Putamen (tissue), 1 donor: ENCODE results near the gene DKK2.

ENCODE experiments used
- DNase-seq: peaks from one replicate; pipeline ENCODE4 v3.0.0-alpha.2; 2016; ENCODE audit warnings: low spot score

The DKK2 gene, protein sequence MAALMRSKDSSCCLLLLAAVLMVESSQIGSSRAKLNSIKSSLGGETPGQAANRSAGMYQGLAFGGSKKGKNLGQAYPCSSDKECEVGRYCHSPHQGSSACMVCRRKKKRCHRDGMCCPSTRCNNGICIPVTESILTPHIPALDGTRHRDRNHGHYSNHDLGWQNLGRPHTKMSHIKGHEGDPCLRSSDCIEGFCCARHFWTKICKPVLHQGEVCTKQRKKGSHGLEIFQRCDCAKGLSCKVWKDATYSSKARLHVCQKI

GRCh38 chr4:107035819-107036583 is at the start of gene DKK2:
TSS of gene DKK2 (minus strand) at chr4:107036313. CDS start at chr4:107035591, 722 bp downstream.
- DNase-seq = peak; percentile 49

GRCh38 chr4:107077192-107077591 is 41.1 kb upstream of the DKK2 start:
- DNase-seq = no peak

DNA sequence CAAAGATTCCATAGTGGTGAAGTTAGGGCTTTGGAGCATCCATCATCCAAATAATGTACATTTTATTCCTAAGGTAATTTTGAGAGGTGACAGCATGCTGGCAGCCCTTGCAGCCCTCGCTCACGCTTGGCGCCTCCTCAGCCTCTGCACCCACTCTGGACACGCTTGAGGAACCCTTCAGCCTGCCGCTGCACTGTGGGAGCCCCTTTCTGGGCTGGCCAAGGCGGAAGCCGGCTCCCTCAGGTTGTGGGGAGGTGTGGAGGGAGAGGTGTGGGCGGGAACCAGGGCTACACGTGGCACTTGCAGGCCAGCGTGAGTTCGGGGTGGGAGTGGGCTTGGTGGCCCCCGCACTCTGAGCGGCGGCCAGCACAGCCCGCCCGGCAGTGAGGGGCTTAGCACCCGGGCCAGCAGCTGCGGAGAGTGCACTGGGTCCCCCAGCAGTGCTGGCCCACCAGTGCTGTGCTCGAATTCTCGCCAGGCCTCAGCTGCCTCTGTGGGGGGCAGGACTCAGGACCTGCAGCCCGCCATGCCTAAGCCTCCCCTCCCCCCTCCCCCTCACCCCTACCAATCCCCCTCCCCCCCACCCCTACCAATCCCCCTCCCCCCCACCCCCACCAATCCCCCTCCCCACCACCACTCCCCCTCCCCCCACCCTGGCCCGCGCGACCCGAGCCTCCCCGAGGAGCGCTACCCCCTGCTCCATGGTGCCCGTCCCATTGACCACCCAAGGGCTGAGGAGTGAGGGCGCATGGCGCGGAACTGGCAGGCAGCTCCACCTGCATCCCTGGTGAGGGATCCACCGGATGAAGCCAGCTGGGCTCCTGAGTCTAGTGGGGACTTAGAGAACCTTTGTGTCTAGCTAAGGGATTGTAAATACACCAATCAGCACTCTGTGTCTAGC is 37.0 kb upstream of the DKK2 start:
- no peak for DNase-seq

GRCh38 chr4:107071108-107071507 is 35.0 kb upstream of the DKK2 start:
- no peak for DNase-seq

DNA sequence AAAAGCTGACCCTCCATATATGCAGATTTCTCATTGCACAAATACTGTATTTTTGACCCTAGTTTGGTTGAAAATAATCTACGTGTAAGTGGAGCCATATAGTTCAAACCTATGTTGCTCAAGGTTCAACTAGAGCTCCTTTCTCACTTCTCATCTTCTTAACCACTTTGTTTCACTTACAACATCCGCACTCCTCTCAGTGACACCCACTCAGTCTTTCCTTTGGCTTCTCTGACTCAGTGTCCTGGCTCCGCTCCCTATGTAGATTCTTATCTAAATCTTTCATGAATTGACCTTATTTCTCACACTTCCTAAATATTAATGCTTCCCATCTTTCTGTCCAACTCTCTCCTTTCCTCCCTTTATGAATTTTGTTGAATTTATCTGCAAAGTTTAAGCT is 32.9 kb upstream of the DKK2 start:
- DNase-seq = no peak

DNA sequence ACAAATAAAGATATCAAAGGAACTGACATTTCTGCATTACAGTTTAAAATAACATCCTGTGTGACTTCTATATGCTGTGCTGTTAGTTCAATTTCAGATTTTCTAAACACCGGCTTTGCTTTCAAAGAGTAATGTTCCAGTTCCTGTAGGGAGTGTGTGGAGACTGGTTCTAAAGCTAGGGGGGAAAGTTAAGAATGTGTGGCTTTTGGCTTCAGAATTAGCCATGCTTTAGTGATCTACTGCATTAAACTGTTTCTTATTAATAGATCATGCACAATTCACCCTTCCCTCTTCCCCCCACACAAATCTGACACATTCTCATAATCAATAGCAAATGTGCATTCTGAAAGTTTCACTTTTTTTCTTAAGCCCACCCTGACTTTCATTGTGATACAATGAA is 32.0 kb upstream of the DKK2 start:
- no peak for DNase-seq

- no peak for DNase-seq
Measured at GRCh38 chr4:107066621-107067020, 30.5 kb upstream of the DKK2 start.

- DNase-seq = no peak
Measured at GRCh38 chr4:107065201-107065600, 29.1 kb upstream of the DKK2 start.

DNA sequence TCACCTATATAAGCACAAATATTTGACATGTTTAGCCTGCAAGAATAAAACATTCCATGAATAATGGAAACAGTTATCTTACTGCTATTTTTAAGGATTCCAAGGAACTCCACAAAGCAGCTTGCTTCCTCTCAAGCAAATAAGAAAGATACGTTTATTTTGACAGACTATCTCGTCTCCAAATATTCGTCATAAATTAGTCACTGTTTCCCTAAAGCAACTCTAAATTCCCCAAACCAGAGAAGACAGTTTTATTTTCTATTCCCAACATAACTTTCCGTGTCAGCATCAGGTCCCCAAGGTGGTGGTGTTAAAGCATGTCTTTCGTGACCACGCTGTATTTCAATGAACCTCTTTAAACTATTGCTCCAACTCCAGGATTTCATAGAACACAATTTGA is 24.3 kb upstream of the DKK2 start:
- no peak for DNase-seq

- DNase-seq = no peak
Measured at GRCh38 chr4:107058828-107059227, 22.7 kb upstream of the DKK2 start.

DNA sequence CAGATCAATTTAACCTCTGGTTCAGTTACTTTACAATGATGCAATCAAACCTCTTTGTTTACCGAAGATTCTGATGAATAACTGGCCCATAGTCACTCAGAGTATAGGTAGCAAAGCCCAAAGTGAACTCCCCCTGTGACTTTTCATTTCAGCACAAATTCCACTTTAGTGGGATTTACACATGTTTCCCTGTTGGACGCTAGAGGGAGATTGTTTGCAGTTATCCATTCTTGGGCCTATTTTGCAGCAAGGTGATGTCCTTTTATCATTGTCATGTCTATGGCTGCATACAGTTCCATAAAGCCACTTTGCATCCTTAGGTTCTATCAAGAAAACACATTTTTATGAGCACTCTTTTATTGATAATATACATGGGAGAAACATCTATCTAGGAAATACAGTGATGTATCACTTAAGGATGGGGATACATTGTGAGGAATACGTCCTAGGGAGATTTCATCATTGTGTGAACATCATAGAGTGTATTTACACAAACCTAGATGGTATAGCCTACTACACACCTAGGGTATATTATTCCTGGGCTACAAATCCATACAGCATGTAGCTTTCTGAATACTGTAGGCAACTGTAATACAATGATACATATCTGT is 14.5 kb upstream of the DKK2 start:
- DNase-seq = no peak

- DNase-seq = no peak
Measured at GRCh38 chr4:107046261-107046660, 10.1 kb upstream of the DKK2 start.

DNA sequence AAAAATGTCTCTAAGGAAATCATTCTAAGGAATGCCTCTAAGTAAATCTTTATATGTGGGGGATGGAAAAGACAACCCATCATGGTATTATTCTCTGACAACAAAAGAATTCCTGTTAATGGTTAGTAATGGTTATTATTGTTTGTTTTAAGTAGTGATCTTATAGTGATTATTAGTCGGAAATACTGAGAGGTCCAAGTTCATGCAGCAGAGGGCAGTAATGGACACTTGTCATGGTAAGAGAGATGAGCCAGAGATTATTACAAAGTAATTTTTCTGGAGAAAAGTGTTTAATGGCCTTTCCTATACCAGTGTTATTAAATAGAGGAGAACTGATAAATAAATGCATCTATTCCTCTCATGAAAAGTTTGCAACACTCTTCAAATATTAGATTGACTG is 8.1 kb upstream of the DKK2 start:
- DNase-seq = no peak

DNA sequence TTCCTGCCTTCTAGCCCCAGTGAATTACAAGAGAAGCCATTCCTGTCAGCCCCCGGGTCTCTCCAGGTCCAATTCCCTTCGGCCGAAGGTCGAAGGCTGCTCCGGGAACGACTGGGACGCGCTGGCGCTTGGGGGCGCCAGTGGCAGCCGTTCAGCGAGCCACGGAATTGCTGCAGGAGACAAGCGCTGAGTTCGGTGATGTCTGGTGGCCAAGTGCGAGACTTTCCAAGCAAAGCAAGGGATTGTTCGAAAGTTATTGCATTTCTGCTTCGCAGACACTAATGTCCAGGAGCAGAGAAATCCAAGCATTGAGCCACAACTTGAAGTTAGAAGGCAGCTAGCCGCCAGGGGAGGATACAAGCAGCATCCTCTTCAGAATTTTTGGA is 1.1 kb upstream of the DKK2 start:
- peak; percentile 44 for DNase-seq

DNA sequence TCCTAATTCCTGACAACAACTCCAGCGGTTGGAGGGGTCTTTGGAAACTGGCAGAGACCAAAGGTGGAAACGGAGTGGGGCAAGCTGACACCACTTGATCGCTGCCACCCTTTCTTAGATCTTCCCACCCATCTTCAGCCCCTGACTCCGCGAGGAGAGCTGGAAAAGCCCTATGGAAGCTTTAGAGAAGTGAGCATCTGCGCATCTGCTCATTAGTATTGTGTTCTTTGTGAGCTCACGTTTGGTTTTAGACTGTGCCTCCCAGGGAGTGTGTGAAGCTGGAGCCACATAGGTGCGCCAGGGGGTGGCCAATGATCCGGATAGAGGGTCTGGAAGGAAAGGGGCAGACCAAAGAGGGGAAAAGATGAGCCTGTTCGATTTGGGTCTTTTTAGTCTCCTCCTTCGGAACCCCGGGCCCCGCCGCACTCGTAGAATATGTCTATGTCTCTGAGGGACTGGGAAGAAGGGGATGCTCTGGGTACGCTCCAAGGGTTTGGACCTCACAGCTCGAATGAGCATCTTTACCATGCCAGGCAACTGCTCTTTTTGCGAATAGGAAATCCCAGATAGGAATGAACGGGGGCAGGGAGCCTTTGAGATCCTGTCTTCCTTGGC is 578 bp upstream of the DKK2 start:
- DNase-seq = no peak

GRCh38 chr4:107034996-107035818 is 906 bp downstream of the DKK2 start:
- DNase-seq = no peak

DNA sequence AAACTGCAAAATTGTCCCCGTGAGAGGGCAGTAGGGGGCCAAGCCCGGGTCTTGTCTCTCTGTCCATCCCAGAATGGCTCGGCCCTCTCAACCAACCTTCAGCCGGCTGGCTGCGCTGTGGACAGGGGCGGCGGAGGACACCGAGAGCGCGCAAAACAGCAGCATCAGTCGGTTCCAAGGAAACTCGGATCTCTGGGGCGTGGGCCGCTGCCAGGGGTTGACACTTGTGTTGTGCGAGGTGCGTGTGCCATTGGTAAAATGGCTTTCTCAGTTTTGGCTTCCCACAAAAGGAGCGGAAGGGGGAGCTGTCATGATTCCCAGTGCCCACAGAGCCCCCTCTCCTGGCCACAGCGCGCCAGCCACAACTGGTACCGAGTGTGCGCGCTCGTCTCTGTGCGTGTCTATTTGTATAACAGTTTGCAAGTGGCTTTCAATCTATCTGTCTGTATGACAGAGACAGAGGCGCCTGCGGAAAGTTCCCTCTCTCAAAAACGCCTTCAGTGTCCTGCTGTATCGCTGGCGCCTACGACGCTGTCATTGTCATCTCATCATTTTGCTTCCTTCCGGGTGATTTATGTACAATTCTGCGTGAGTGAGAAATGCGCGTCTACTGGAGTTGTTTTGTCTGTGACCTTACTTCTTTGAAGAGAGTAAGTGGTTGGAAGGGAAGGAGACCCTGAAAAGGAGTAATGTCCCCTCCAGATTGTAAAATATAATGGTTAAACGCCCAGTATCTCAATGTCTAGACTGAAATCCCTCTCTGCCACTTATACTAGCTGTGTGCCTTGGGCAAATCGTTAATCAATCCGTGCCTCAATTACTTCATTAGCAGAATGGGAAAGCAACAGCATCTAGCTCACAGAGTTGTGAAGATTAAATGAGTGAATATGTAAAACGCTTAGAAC is 1.8 kb downstream of the DKK2 start:
- DNase-seq = peak; percentile 39

- DNase-seq = no peak
Measured at GRCh38 chr4:107027379-107027778, 8.7 kb downstream of the DKK2 start.

- no peak for DNase-seq
Measured at GRCh38 chr4:107018344-107018735, 17.8 kb downstream of the DKK2 start.
